GM21390 (cell line): ENCODE data around the gene DDC.
"Not testable (repeated sequence)": the region's sequence is repeated elsewhere in the genome, so short reads cannot be mapped to it uniquely, and the experiment has no call there.

Experiments used
- ATAC-seq: cut with Tn5 transposase; IDR thresholded peaks from one replicate; pipeline ENCODE4 v1.9.1; 2021; ENCODE audit not compliant: unreplicated experiment

Gene DDC

GRCh38 chr7:50589364-50589763, 24.2 kb upstream of the DDC start:
- no peak for ATAC-seq

GRCh38 chr7:50588937-50589336, 23.7 kb upstream of the DDC start:
- no peak for ATAC-seq

GRCh38 chr7:50587737-50588136, 22.5 kb upstream of the DDC start:
- ATAC-seq = no peak

GRCh38 chr7:50584793-50585408, 19.7 kb upstream of the DDC start:
- ATAC-seq = no peak

- no peak for ATAC-seq
Measured at GRCh38 chr7:50584386-50584785, 19.2 kb upstream of the DDC start.

- ATAC-seq = not testable (repeated sequence)
Measured at GRCh38 chr7:50583295-50583694, 18.1 kb upstream of the DDC start.

- ATAC-seq = not testable (repeated sequence)
Measured at GRCh38 chr7:50582271-50582670, 17.1 kb upstream of the DDC start.

- not testable (repeated sequence) for ATAC-seq
Measured at GRCh38 chr7:50580666-50581065, 15.5 kb upstream of the DDC start.

GRCh38 chr7:50580057-50580456, 14.9 kb upstream of the DDC start:
- no peak for ATAC-seq

GRCh38 chr7:50578105-50578504, 12.9 kb upstream of the DDC start:
- ATAC-seq = not testable (repeated sequence)

- ATAC-seq = no peak
Measured at GRCh38 chr7:50577569-50577968, 12.4 kb upstream of the DDC start.

GRCh38 chr7:50576388-50576787, 11.2 kb upstream of the DDC start:
- ATAC-seq = not testable (repeated sequence)

- no peak for ATAC-seq
Measured at GRCh38 chr7:50567715-50568261, 2.6 kb upstream of the DDC start.

GRCh38 chr7:50565977-50566376, 772 bp upstream of the DDC start:
- no peak for ATAC-seq

GRCh38 chr7:50565559-50565916, 333 bp upstream of the DDC start:
- ATAC-seq = no peak

- ATAC-seq = no peak
Measured at GRCh38 chr7:50564171-50564570, 1.0 kb downstream of the DDC start.

GRCh38 chr7:50562136-50562535, 3.1 kb downstream of the DDC start:
- ATAC-seq = no peak

- no peak for ATAC-seq
Measured at GRCh38 chr7:50560865-50561351, 4.3 kb downstream of the DDC start.

GRCh38 chr7:50559881-50560280, 5.3 kb downstream of the DDC start:
- ATAC-seq = no peak

- ATAC-seq = no peak
Measured at GRCh38 chr7:50558294-50559053, 6.7 kb downstream of the DDC start.

- ATAC-seq = no peak
Measured at GRCh38 chr7:50557099-50557498, 8.1 kb downstream of the DDC start.

- ATAC-seq = no peak
Measured at GRCh38 chr7:50556247-50556991, 8.8 kb downstream of the DDC start.
